KMS-11 (cell line): Measurements from ENCODE around the gene PANX1.

Experiments
- H2AFZ ChIP-seq: fragments of 200-600 bp; sonication (generic); 2 replicates; pipeline ENCODE4 v1.6.1; 2016; ENCODE audit warnings: antibody characterized with exemption, mixed run types, low read depth
- H3K27ac ChIP-seq: fragments of 200-600 bp; sonication (generic); 2 replicates; pipeline ENCODE4 v1.6.1; 2016; ENCODE audit warnings: mild to moderate bottlenecking, mixed run types
- H3K27me3 ChIP-seq: fragments of 200-600 bp; sonication (generic); 2 replicates; pipeline ENCODE4 v1.6.1; 2017; ENCODE audit warnings: mild to moderate bottlenecking, low read depth, mixed run types, moderate library complexity; ENCODE audit not compliant: insufficient read depth
- H3K36me3 ChIP-seq: fragments of 200-600 bp; sonication (generic); 2 replicates; pipeline ENCODE4 v1.6.1; 2017; ENCODE audit warnings: mild to moderate bottlenecking, mixed run types; ENCODE audit not compliant: insufficient read depth
- H3K4me1 ChIP-seq: fragments of 200-600 bp; sonication (generic); 2 replicates; pipeline ENCODE4 v1.6.1; 2016; ENCODE audit warnings: mild to moderate bottlenecking, low read depth, mixed run types; ENCODE audit not compliant: poor library complexity, severe bottlenecking
- H3K4me2 ChIP-seq: fragments of 200-600 bp; sonication (generic); 2 replicates; pipeline ENCODE4 v1.7.0; 2016; ENCODE audit warnings: mild to moderate bottlenecking, mixed run types
- H3K4me3 ChIP-seq: fragments of 200-600 bp; sonication (generic); IDR thresholded peaks from 2 replicates; pipeline ENCODE4 v1.6.1; 2017; ENCODE audit warnings: low read depth, low read length, mixed read lengths; ENCODE audit not compliant: insufficient read depth
- H3K79me2 ChIP-seq: fragments of 200-600 bp; sonication (generic); 2 replicates; pipeline ENCODE4 v1.6.1; 2016; ENCODE audit warnings: low read depth, mixed run types; ENCODE audit not compliant: insufficient read depth
- H3K9ac ChIP-seq: fragments of 200-600 bp; sonication (generic); 2 replicates; pipeline ENCODE4 v1.6.1; 2016; ENCODE audit warnings: mild to moderate bottlenecking, mixed run types
- H4K20me1 ChIP-seq: fragments of 200-600 bp; sonication (generic); 2 replicates; pipeline ENCODE4 v1.6.1; 2016; ENCODE audit warnings: mild to moderate bottlenecking, mixed run types; ENCODE audit not compliant: insufficient read depth
- CTCF ChIP-seq: fragments of 200-600 bp; sonication (generic); conservative IDR thresholded peaks from 2 replicates; pipeline ENCODE4 v1.6.1; 2017; ENCODE audit warnings: low read depth, mild to moderate bottlenecking, antibody characterized with exemption, low read length, moderate library complexity, mixed read lengths

Gene PANX1

DNA sequence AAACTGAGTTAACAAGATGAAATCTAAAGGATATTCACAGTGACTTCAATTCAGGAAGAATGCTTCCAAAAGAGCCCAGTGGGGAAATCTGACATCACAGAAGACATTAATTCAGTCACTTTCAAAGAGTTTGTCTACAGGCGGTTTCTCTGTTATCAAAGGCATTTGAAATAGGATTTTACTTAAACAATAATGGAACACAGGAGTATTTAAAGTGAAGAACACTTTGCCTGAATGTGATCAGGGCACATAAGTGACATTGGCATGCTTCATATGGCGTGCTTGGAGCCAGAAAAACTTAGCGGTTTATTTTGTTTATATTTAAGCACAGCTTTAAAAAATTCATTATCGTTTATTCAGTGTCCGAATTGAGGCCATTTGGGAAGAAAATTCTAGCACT is 52.9 kb downstream of the PANX1 start:
- Histone ChIP-seq H4K20me1 (no peaks in the 10 kb centered on the region), H3K27me3 (no peaks in the 10 kb centered on the region), H3K4me2 (no peak overlapping the region), H2AFZ (no peak overlapping the region), H3K9ac (no peak overlapping the region), H3K36me3 (no peaks in the 10 kb centered on the region; the same call in 1 of the 2 replicates), H3K79me2 (no peaks in the 10 kb centered on the region), H3K27ac (no peak overlapping the region), H3K4me1 (no peaks in the 10 kb centered on the region), H3K4me3 (no peak overlapping the region)
- no peak for TF ChIP-seq CTCF

DNA sequence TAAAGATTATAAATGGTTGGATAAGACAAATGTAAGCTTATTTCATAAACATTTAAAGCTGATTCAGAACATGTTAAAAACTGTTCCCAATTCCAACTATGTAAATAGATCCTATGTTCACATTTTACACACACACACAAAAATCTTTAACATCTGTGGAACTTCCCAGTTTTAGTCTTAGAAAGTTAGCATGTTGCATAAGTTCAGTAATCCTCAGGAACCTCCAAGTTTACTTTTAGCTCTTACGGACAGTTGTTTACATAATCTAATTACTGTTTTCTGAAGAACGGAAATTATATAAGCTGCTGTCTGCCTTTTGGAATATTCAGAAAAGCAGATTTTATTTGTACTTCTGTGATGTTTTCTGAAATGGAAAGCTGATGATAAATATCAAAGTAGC is 53.3 kb downstream of the PANX1 start:
- no peak overlapping the region for H3K4me2 ChIP-seq
- no peaks in the 10 kb centered on the region for H3K79me2 ChIP-seq
- no peak for TF ChIP-seq CTCF
- no peaks in the 10 kb centered on the region; the same call in 1 of the 2 replicates for H3K36me3 ChIP-seq
- H3K4me3 ChIP-seq = no peak overlapping the region
- no peak overlapping the region for H3K9ac ChIP-seq
- H3K4me1 ChIP-seq = no peaks in the 10 kb centered on the region
- no peaks in the 10 kb centered on the region for H3K27me3 ChIP-seq
- no peak overlapping the region for H2AFZ ChIP-seq
- H4K20me1 ChIP-seq = no peaks in the 10 kb centered on the region
- H3K27ac ChIP-seq = no peak overlapping the region

DNA sequence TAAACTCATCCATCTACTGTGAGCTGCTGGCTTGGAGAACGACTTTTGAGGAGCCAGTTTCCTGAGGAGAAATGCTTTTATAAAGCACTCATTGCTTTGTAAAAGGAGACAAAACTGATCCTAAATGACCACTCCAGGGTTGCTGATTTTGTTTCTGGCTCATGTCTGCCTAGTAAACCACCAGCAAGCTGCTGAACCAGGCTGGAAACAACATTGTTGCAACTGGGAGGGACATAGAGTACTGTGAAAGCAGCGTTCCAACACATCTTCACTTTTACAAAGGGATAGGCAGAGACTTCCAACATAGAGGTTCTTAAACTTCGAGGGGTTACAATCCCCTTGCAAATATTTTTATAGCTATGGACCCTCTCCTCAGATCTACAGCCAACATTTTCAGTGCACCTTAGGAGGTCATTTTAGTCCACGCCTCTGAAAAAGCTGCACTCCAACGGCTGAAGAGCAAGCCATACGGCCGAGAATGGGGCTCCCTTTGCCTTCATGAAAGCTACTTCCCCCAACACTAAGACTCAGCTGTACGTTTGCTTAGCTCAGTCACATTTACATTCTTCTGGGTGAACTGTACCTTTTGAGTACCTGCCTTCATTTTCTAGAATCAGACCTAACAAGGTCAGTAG is 54.7 kb downstream of the PANX1 start:
- H3K27ac ChIP-seq = no peak overlapping the region
- no peaks in the 10 kb centered on the region for H3K79me2 ChIP-seq
- no peaks in the 10 kb centered on the region; the same call in 1 of the 2 replicates for H3K36me3 ChIP-seq
- no peaks in the 10 kb centered on the region for H3K27me3 ChIP-seq
- H2AFZ ChIP-seq = no peak overlapping the region
- H3K9ac ChIP-seq = no peak overlapping the region
- no peaks in the 10 kb centered on the region for H3K4me1 ChIP-seq
- no peaks in the 10 kb centered on the region for H4K20me1 ChIP-seq
- H3K4me2 ChIP-seq = no peak overlapping the region
- TF ChIP-seq CTCF = no peak
- H3K4me3 ChIP-seq = no peak overlapping the region

DNA sequence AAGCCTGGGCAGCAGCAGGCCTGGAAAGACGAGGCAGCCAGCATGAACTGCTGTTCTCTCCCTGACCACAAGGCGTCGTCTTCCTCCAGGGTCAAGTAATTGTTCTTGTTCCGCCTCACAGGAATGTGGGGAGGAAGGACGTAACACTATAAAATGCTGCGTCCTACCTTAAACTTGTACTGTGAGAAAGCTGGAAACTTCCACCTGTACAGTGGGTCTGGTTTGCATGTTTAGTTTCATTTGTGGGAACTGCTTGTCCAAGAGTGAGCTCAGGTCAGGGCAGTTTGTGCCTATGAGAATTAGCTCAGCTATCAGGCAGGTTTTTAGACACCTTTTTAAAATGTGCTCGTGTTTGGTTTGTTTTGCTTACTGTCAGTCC is 55.2 kb downstream of the PANX1 start:
- Histone ChIP-seq H4K20me1 (no peaks in the 10 kb centered on the region), H3K4me1 (no peaks in the 10 kb centered on the region), H3K27me3 (no peaks in the 10 kb centered on the region), H3K79me2 (no peaks in the 10 kb centered on the region), H2AFZ (no peak overlapping the region), H3K36me3 (no peaks in the 10 kb centered on the region; the same call in 1 of the 2 replicates), H3K4me2 (no peak overlapping the region), H3K27ac (no peak overlapping the region), H3K4me3 (no peak overlapping the region), H3K9ac (no peak overlapping the region)
- TF ChIP-seq CTCF = peak; percentile 58
